Cardiac fibroblast (primary cell): ENCODE results near the gene DIP2C.

Experiments used
- DNase-seq, 2 donors: peaks; one replicate each; pipeline versions ENCODE4 v3.0.0 to v3.0.0-alpha.2; 2010; ENCODE audit warnings: low read depth in 2 of 2
- H3K4me3 ChIP-seq, 2 donors: replicated peaks in 1 of 2; 1 replicate in 1 of 2; 2 replicates in 1 of 2; pipeline ENCODE4 v1.5.1; 2011; ENCODE audit warnings: low read depth in 2 of 2, low read length in 2 of 2, mild to moderate bottlenecking in 2 of 2, moderate library complexity in 1 of 2
- TF ChIP-seq, protein P1 (sequence below): IDR thresholded peaks from one replicate; pipeline ENCODE4 v1.5.1; 2011; ENCODE audit warnings: low read depth, mild to moderate bottlenecking, low read length, inconsistent platforms

Gene DIP2C

DNA sequence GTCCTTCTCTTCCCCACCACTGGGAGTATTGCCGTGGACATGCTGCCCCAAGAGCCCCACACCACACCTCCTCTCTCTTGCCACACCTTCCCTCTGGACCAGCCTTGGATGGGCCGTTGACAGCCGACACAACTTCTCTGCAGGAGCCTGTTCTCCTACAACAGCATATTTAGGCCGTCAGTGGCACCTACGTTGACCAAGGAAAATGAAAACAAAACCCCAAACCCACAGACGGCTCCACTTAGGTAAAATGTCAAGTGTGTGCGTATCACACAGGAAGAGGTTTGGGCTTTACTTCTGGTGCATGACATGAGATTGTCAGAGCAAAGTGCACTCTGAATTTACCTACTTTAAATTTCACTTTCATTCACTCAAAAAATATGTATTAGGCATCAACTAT, 307.7 kb downstream of the DIP2C start:
- H3K4me3 ChIP-seq, result no peak overlapping the region
- no peak for DNase-seq
- TF ChIP-seq, protein P1, sequence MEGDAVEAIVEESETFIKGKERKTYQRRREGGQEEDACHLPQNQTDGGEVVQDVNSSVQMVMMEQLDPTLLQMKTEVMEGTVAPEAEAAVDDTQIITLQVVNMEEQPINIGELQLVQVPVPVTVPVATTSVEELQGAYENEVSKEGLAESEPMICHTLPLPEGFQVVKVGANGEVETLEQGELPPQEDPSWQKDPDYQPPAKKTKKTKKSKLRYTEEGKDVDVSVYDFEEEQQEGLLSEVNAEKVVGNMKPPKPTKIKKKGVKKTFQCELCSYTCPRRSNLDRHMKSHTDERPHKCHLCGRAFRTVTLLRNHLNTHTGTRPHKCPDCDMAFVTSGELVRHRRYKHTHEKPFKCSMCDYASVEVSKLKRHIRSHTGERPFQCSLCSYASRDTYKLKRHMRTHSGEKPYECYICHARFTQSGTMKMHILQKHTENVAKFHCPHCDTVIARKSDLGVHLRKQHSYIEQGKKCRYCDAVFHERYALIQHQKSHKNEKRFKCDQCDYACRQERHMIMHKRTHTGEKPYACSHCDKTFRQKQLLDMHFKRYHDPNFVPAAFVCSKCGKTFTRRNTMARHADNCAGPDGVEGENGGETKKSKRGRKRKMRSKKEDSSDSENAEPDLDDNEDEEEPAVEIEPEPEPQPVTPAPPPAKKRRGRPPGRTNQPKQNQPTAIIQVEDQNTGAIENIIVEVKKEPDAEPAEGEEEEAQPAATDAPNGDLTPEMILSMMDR, result no peak

DNA sequence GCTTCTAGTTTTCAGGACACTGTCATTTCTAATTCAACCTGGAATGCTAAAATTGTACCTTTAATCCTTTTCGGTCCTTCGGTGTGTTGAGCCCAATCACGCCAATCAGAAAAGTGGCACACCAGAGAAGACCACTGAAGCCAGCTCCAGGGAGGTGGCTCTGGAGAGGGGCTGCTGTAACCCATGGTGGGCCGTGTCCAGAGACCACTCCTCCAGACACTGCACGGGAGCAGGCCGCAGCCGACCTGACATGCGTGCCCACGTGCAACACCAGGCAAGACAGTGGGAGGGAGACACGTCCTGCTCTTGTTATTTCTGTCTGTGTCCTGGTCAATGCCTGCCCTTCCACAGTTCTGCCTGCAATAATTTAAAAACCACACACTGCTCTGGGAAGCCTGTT, 308.1 kb downstream of the DIP2C start:
- H3K4me3 ChIP-seq, result no peak overlapping the region
- no peak for DNase-seq
- TF ChIP-seq, protein P1, result no peak

DNA sequence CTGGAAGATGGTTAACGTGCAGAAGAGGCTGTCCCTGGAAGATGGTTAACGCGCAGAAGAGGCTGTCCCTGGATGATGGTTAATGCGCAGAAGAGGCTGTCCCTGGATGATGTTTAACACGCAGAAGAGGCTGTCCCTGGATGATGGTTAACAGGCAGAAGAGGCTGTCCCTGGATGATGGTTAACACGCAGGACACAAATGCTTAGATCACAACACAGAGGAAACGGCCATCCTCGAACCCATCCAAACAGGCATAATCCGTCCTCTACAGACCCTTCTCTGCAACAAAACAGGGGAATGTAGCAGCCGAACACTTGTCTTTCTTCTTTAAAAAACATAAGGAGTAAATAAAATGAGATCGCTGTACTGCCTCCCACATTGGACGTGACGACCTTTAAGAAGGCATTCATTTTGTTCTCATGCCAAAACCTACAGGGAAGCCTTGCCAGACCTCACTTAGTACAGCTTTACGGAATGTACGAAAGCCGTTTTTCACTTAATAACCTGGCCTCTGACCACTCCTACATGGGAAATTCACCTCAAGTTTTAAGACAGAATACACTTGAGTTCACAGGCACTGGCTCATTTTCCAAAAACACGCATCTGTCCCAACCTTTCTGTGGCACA, 309.0 kb downstream of the DIP2C start:
- peak in 1 of 2 donors; percentile 17 for DNase-seq
- TF ChIP-seq, protein P1, result no peak
- H3K4me3 ChIP-seq, result no peak overlapping the region

DNA sequence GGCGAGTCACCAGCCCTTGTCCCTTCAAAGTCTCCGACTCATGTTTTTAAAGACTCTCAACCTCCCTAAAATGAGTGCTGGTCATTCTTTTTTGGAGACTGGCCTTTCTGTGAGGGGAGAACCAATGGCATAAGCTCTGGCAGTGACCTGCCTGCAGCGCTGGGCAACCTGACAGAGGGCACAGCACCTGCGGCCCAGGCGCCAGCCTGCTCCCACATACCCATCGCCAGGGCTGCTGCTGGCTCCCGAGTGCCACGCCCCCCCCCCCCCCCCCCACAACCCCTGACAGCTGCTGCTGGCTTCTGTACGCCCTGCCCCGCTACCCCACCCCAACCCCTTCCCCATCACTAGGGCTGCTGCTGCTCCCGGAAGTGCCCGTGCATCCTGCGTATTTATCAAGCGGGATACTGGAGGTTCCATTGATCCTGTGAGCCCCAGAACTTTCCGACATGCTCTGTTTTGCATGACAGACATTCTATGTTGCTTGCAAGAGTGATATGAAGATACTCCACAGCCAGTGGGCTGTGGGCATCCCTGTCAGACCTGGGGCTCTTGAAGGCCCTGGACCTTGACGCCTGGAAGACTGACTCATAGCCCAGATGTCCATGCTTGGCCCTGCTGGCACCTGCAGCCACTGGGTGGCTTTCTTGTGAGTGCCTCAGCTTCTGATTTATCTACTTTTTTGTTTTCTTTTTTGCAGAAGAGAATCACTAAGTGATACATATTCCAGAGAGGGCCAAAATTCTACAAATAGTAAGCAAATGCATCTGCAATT, 310.4 kb downstream of the DIP2C start:
- no peak overlapping the region for H3K4me3 ChIP-seq
- DNase-seq, result no peak
- TF ChIP-seq, protein P1, result no peak

DNA sequence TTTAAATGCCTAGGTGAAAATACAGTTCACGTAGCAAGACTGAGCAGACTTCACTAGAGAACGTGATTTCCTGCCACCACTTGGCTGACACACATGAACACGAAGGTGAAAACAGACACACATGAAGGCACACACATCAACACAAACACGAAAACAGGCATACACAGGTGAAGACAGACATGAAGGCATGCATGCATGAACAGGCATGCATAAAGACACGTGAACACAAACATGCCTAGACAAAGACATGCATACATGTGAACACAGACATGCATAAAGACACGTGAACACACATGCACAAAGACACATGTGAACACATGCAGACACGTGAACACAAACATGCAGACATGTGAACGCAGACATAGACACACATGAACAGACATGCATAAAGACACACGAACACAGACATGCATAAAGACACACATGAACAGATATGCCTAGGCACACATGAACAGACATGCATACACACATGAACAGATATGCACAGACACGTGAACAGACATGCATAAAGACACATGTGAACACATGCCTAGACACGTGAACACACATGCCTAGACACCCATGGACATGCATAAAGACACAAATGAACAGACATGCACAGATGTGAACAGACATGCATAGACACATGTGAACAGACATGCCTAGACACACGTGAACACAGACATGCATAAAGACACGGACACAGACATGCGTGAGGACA, 311.1 kb downstream of the DIP2C start:
- TF ChIP-seq, protein P1, result no peak
- no peak for DNase-seq
- H3K4me3 ChIP-seq, result no peak overlapping the region

DNA sequence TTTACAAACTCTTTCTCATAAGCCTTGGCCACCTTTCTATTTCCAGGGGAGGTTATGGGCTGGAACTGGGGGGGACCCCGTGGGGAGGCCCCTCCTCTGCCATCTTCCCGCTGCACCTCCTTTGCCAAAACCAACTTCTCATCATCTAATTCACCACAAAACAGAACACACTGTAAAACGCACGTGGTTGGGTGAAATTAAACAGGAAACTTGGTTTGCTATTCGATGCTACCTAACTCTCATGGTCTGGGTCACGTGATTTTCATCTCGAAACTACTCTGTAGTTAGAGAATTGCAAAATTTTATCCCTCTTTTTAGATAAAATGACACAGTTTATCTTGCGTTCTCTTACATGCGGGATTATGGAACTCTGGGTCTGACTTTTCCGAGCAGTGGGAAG, 312.2 kb downstream of the DIP2C start:
- no peak for DNase-seq
- TF ChIP-seq, protein P1, result no peak
- no peak overlapping the region for H3K4me3 ChIP-seq
